ENCODE measurements around the gene CDHR5.

GRCh38 chr11:673866-674265 lies 49.1 kb upstream of the CDHR5 start:
- no peak for TF ChIP-seq YY1 (IDR thresholded peaks at IDR 0.05; ENCODE audit: insufficient read depth, insufficient read length)
- TF ChIP-seq SUZ12 (IDR thresholded peaks at IDR 0.05; ENCODE audit: extremely low read depth, insufficient read depth, insufficient read length), result no peak
- no peak for TF ChIP-seq ZNF274 (IDR thresholded peaks at IDR 0.05; ENCODE audit: low read depth, low read length)
